Measurements from ENCODE around the gene KCNQ1OT1.

KCNQ1OT1 gene

GRCh38 chr11:2590965-2591754 lies 108.6 kb downstream of the KCNQ1OT1 start:
- no peak for DNase-seq

- DNase-seq: no peak
Measured at GRCh38 chr11:2590131-2590964, 109.4 kb downstream of the KCNQ1OT1 start.

GRCh38 chr11:2589538-2589934 lies 110.3 kb downstream of the KCNQ1OT1 start:
- DNase-seq: no peak

GRCh38 chr11:2588809-2589537 lies 110.8 kb downstream of the KCNQ1OT1 start:
- no peak for DNase-seq

GRCh38 chr11:2587976-2588748 lies 111.6 kb downstream of the KCNQ1OT1 start:
- DNase-seq: no peak

- no peak for DNase-seq
Measured at GRCh38 chr11:2587132-2587930, 112.5 kb downstream of the KCNQ1OT1 start.

GRCh38 chr11:2586793-2587131 lies 113.0 kb downstream of the KCNQ1OT1 start:
- DNase-seq: no peak

GRCh38 chr11:2586087-2586792 lies 113.6 kb downstream of the KCNQ1OT1 start:
- peak; percentile 0 for DNase-seq

- DNase-seq: no peak
Measured at GRCh38 chr11:2585566-2586086, 114.2 kb downstream of the KCNQ1OT1 start.

GRCh38 chr11:2584812-2585565 lies 114.8 kb downstream of the KCNQ1OT1 start:
- peak; percentile 1 for DNase-seq

GRCh38 chr11:2584434-2584811 lies 115.4 kb downstream of the KCNQ1OT1 start:
- no peak for DNase-seq

- no peak for DNase-seq
Measured at GRCh38 chr11:2583605-2583958, 116.2 kb downstream of the KCNQ1OT1 start.

GRCh38 chr11:2582946-2583604 lies 116.7 kb downstream of the KCNQ1OT1 start:
- DNase-seq: peak; percentile 1

GRCh38 chr11:2582351-2582945 lies 117.3 kb downstream of the KCNQ1OT1 start:
- DNase-seq: no peak

GRCh38 chr11:2581931-2582350 lies 117.9 kb downstream of the KCNQ1OT1 start:
- peak; percentile 0 for DNase-seq

GRCh38 chr11:2581151-2581930 lies 118.5 kb downstream of the KCNQ1OT1 start:
- DNase-seq: peak; percentile 1

- peak; percentile 1 for DNase-seq
Measured at GRCh38 chr11:2580571-2581001, 119.2 kb downstream of the KCNQ1OT1 start.

GRCh38 chr11:2580061-2580421 lies 119.8 kb downstream of the KCNQ1OT1 start:
- no peak for DNase-seq
